H54 (cell line): ENCODE data around the gene RALGPS1.
A peak's percentile ranks its signal among the peaks of the same experiment; 100 is the strongest.

Source experiments
- DNase-seq: peaks from one replicate; pipeline ENCODE4 v3.0.0; 2011; ENCODE audit warnings: low spot score, mixed read lengths; ENCODE audit not compliant: insufficient read length
- FAIRE-seq: peaks from 3 replicates; lab custom pipeline; 2011; peaks lifted over from hg19 to GRCh38; lab: Jason Lieb, UNC
- POLR2A ChIP-seq: IDR thresholded peaks from 2 replicates; pipeline ENCODE4 v1.6.1; 2011; ENCODE audit warnings: low read depth, mild to moderate bottlenecking, low read length

The RALGPS1 gene

GRCh38 chr9:126980231-126980630 is 65.6 kb downstream of the RALGPS1 start:
- TF ChIP-seq POLR2A, result no peak
- DNase-seq (no peak), FAIRE-seq (no peak)

- FAIRE-seq, result no peak
- TF ChIP-seq POLR2A, result no peak
These were observed 66.6 kb downstream of the RALGPS1 start for GRCh38 chr9:126981218-126981617.

GRCh38 chr9:126982215-126983002 is 67.8 kb downstream of the RALGPS1 start:
- no peak for FAIRE-seq
- DNase-seq, result no peak
- TF ChIP-seq POLR2A, result no peak

More at GRCh38 chr9:126981218-126981617, 66.6 kb downstream of the RALGPS1 start:
- DNase-seq, result no peak

- no peak for FAIRE-seq
- no peak for DNase-seq
- no peak for TF ChIP-seq POLR2A
These were observed 69.2 kb downstream of the RALGPS1 start for GRCh38 chr9:126983767-126984166.

- FAIRE-seq, result peak; percentile 65
- peak; percentile 25 for DNase-seq
- no peak for TF ChIP-seq POLR2A
These were observed 70.4 kb downstream of the RALGPS1 start for GRCh38 chr9:126984969-126985368.

GRCh38 chr9:126985870-126986498 is 71.4 kb downstream of the RALGPS1 start:
- peak; percentile 96 for FAIRE-seq
- no peak for TF ChIP-seq POLR2A
- DNase-seq, result peak; percentile 85

GRCh38 chr9:126986506-126986951 is 71.9 kb downstream of the RALGPS1 start:
- FAIRE-seq, result peak; percentile 43
- peak; percentile 56 for DNase-seq
- TF ChIP-seq POLR2A, result no peak

GRCh38 chr9:126988857-126989256 is 74.3 kb downstream of the RALGPS1 start:
- TF ChIP-seq POLR2A, result no peak
- FAIRE-seq, result no peak
- DNase-seq, result no peak

GRCh38 chr9:126989847-126990842 is 75.6 kb downstream of the RALGPS1 start:
- TF ChIP-seq POLR2A, result no peak
- no peak for DNase-seq
- no peak for FAIRE-seq

- FAIRE-seq (no peak), DNase-seq (no peak)
- no peak for TF ChIP-seq POLR2A
These were observed 76.6 kb downstream of the RALGPS1 start for GRCh38 chr9:126991183-126991582.

GRCh38 chr9:126992427-126992826 is 77.8 kb downstream of the RALGPS1 start:
- no peak for TF ChIP-seq POLR2A
- FAIRE-seq, result no peak
- no peak for DNase-seq

GRCh38 chr9:126999315-127000068 is 84.9 kb downstream of the RALGPS1 start:
- TF ChIP-seq POLR2A, result no peak
- no peak for FAIRE-seq
- DNase-seq, result no peak
